K562 (cell line): ENCODE measurements around the gene N4BP3. TPM values are rescaled to one million over a fixed set of nuclear protein-coding genes. Genes with fewer than 3 reads are reported as not detected.

Source experiments
- ATAC-seq: fragments of 200-7000 bp; cut with Tn5 transposase; 3 replicates; pipeline ENCODE4 v1.9.1; 2020; ENCODE audit warnings: moderate library complexity
- Bru-seq: library from RNA; stranded (reverse); fragments of 400-500 nt; gene quantifications from one replicate; lab custom pipeline; 2021; lab: Mats Ljungman, UMichigan
- BruChase-seq, 2 experiments: library from RNA; stranded (reverse); fragments of 400-500 nt; gene quantifications; one replicate each; lab custom pipeline; 2021; lab: Mats Ljungman, UMichigan
- BruUV-seq: library from RNA; stranded (reverse); fragments of 400-500 nt; replicated peaks from 2 replicates; lab custom pipeline; 2021; lab: Mats Ljungman, UMichigan
- CTCF ChIA-PET: fragments of 300-600 bp; formaldehyde crosslinking; extraction: SDS; loops from one replicate; lab custom pipeline; 2021; ENCODE audit warnings: low intra/inter-chr PET ratio; lab: Yijun Ruan, JAX
- POLR2A ChIA-PET: fragments of 300-600, 350-650 bp; sonication (Branson Sonifier 250); formaldehyde crosslinking; extraction: SDS; loops from one replicate; lab custom pipeline; 2021; ENCODE audit warnings: antibody characterized with exemption, inconsistent platforms; lab: Yijun Ruan, JAX
- DNase-seq, 4 experiments: peaks; one replicate each; pipeline versions ENCODE4 v3.0.0 to v3.0.0-alpha.2; 2011 to 2018; ENCODE audit warnings: low spot score in 3 of 4, mixed read lengths in 3 of 4; ENCODE audit errors: extremely low read depth in 1 of 4
- FAIRE-seq: peaks from 2 replicates; lab custom pipeline; 2011; peaks lifted over from hg19 to GRCh38; lab: Jason Lieb, UNC
- H2AFZ ChIP-seq: 2 replicates; pipeline ENCODE4 v1.6.0; 2011; ENCODE audit warnings: low read depth, low read length, control low read depth, inconsistent platforms
- H3K27ac ChIP-seq: fragments of 200-600 bp; 3 replicates; pipeline ENCODE4 v1.8.0; 2011; ENCODE audit warnings: low read depth, mild to moderate bottlenecking, control low read depth, inconsistent platforms, low read length, moderate library complexity, mixed read lengths; ENCODE audit errors: extremely low read depth
- H3K27me3 ChIP-seq, 2 experiments: fragments of 300-600 bp in 1 of 2; 2 replicates in 1 of 2; 3 replicates in 1 of 2; pipeline versions ENCODE4 v1.6.0 to v1.8.0; 2011; ENCODE audit warnings: inconsistent platforms in 2 of 2, low read length in 2 of 2, mild to moderate bottlenecking in 1 of 2, mixed read lengths in 1 of 2, moderate library complexity in 1 of 2; ENCODE audit not compliant: control insufficient read depth in 2 of 2, insufficient read depth in 2 of 2
- H3K36me3 ChIP-seq: fragments of 300-600 bp; 3 replicates; pipeline ENCODE4 v1.8.0; 2011; ENCODE audit warnings: mild to moderate bottlenecking, low read length, inconsistent platforms; ENCODE audit not compliant: control insufficient read depth, insufficient read depth
- H3K4me1 ChIP-seq, 2 experiments: fragments of 200-600 bp in 1 of 2; replicated peaks in 1 of 2; 2 replicates in 1 of 2; 3 replicates in 1 of 2; pipeline versions ENCODE4 v1.5.1 to v1.8.0; 2011; ENCODE audit warnings: inconsistent platforms in 2 of 2, low read length in 2 of 2, mild to moderate bottlenecking in 1 of 2, mixed read lengths in 1 of 2, moderate library complexity in 1 of 2; ENCODE audit not compliant: control insufficient read depth in 2 of 2, insufficient read depth in 2 of 2
- H3K4me2 ChIP-seq: 2 replicates; pipeline ENCODE4 v1.6.1; 2011; ENCODE audit warnings: low read length, control low read depth, inconsistent platforms, mixed read lengths; ENCODE audit not compliant: insufficient read depth
- H3K4me3 ChIP-seq: fragments of 200-600 bp; sonication (generic), shearing (Covaris generic); 2 replicates; pipeline ENCODE4 v1.5.1; 2016; ENCODE audit warnings: control low read depth, inconsistent platforms
- H3K79me2 ChIP-seq: fragments of 200-600 bp; 3 replicates; pipeline ENCODE4 v1.8.0; 2011; ENCODE audit warnings: low read length, inconsistent platforms; ENCODE audit not compliant: control insufficient read depth, insufficient read depth
- H3K9ac ChIP-seq, 2 experiments: 2 replicates each; pipeline versions ENCODE4 v1.6.0 to v1.6.1; 2011; ENCODE audit warnings: low read depth in 2 of 2, low read length in 2 of 2, control low read depth in 1 of 2, inconsistent platforms in 1 of 2, mild to moderate bottlenecking in 1 of 2, mixed read lengths in 1 of 2; ENCODE audit not compliant: insufficient read depth in 1 of 2
- H3K9me1 ChIP-seq: one replicate; pipeline ENCODE4 v1.6.0; 2011; ENCODE audit warnings: inconsistent platforms, mild to moderate bottlenecking, low read length, moderate library complexity; ENCODE audit not compliant: control insufficient read depth, insufficient read depth
- H3K9me3 ChIP-seq: replicated peaks from 2 replicates; pipeline ENCODE4 v1.5.1; 2011; ENCODE audit warnings: low read depth, low read length, inconsistent platforms; ENCODE audit not compliant: control insufficient read depth, insufficient read depth
- H4K20me1 ChIP-seq: replicated peaks from 2 replicates; pipeline ENCODE4 v1.6.1; 2011; ENCODE audit warnings: low read length, inconsistent platforms, mixed read lengths; ENCODE audit not compliant: control insufficient read depth, insufficient read depth
- ARNT ChIP-seq, 2 experiments: fragments of 450-650 bp; IDR thresholded peaks; 2 replicates each; pipeline ENCODE4 v1.6.1; 2016; ENCODE audit warnings: mild to moderate bottlenecking in 1 of 2
- CBX8 ChIP-seq: fragments of 200-600 bp; sonication (generic); IDR thresholded peaks from 2 replicates; pipeline ENCODE4 v1.6.1; 2012; ENCODE audit warnings: borderline replicate concordance, mixed run types, low read depth, mild to moderate bottlenecking, moderate library complexity, mixed read lengths, low read length, control low read depth, inconsistent platforms; ENCODE audit not compliant: poor library complexity, severe bottlenecking; ENCODE audit errors: extremely low read depth
- CTCFL ChIP-seq: IDR thresholded peaks from 2 replicates; pipeline ENCODE4 v1.6.1; 2011; ENCODE audit warnings: borderline replicate concordance, low read depth, mild to moderate bottlenecking, moderate library complexity, low read length; ENCODE audit not compliant: insufficient read depth, poor library complexity, severe bottlenecking
- DNMT1 ChIP-seq: fragments of 450-650 bp; IDR thresholded peaks from 2 replicates; pipeline ENCODE4 v1.6.1; 2016; ENCODE audit warnings: antibody characterized with exemption, mild to moderate bottlenecking
- ESRRB ChIP-seq: fragments of 250-450 bp; sonication (Bioruptor Pico); IDR thresholded peaks from 2 replicates; pipeline ENCODE4 v1.5.0; 2020; ENCODE audit warnings: mild to moderate bottlenecking, moderate library complexity, borderline replicate concordance
- ETS1 ChIP-seq: conservative IDR thresholded peaks from 2 replicates; pipeline ENCODE4 v1.6.1; 2011; ENCODE audit warnings: low read depth, mild to moderate bottlenecking, low read length; ENCODE audit not compliant: control insufficient read depth
- FOXJ3 ChIP-seq: sonication (generic); formaldehyde crosslinking; IDR thresholded peaks from 2 replicates; pipeline ENCODE4 v1.4.0; 2020; ENCODE audit warnings: mild to moderate bottlenecking, missing genetic modification reagents
- PTBP1 ChIP-seq: fragments of 200-400 bp; formaldehyde crosslinking; IDR thresholded peaks from 2 replicates; pipeline ENCODE4 v1.6.1; 2017; ENCODE audit warnings: low read depth, low read length
- TEAD4 ChIP-seq, 2 experiments: sonication (generic) in 1 of 2; formaldehyde crosslinking in 1 of 2; IDR thresholded peaks; 2 replicates each; pipeline versions ENCODE4 v1.6.1 to v1.8.0; 2012 to 2022; ENCODE audit warnings: borderline replicate concordance in 1 of 2, inconsistent platforms in 1 of 2, low read length in 1 of 2, mild to moderate bottlenecking in 1 of 2, missing genetic modification reagents in 1 of 2
- ZNF431 ChIP-seq: sonication (generic); formaldehyde crosslinking; IDR thresholded peaks from 2 replicates; pipeline ENCODE4 v1.8.0; 2022; ENCODE audit warnings: mild to moderate bottlenecking, missing genetic modification reagents
- WGBS: fragments of 100-300 bp; shearing (Covaris generic); methylation state at CpG from one replicate; pipeline ENCODE4 v1.1.6; 2016; ENCODE audit warnings: low coverage, mixed read lengths; ENCODE audit not compliant: insufficient coverage; ENCODE audit errors: missing lambda C conversion rate; 5-methylcytosine and 5-hydroxymethylcytosine counted together
- in situ Hi-C: fragments of 300-500 bp; cut with MboI; formaldehyde crosslinking; loops from 4 replicates; pipeline ENCODE4 v1.15.0; 2018; ENCODE audit warnings: inconsistent platforms, mixed read lengths
- intact Hi-C: fragments of 100-400 bp; cut with micrococcal nuclease; formaldehyde crosslinking; loops from 2 replicates; pipeline ENCODE4 v1.14.2; 2022
- long read RNA-seq, 3 experiments: library from polyadenylated mRNA in 2 of 3; library from RNA in 1 of 3; unstranded in 2 of 3; stranded (forward) in 1 of 3; transcript quantifications; one replicate each; pipeline ENCODE4 v2.0.0, GENCODE V29; 2019 to 2022
- polyA minus RNA-seq, 3 experiments: library from RNA; depleted of rRNA, polyadenylated mRNA; stranded (reverse); fragments of >200 nt; gene quantifications; 2 replicates each; pipeline ENCODE4 v1.2.3, GENCODE V29; 2011
- polyA plus RNA-seq, 8 experiments: library from polyadenylated mRNA; depleted of rRNA in 4 of 8; stranded (reverse) in 5 of 8; unstranded in 3 of 8; fragments of >200 nt; fragmentation: Nextera tagmentation in 2 of 8; fragmentation: Illumina TruSeq in 1 of 8; extraction: Ambion mirVana in 2 of 8; extraction: Trizol in 1 of 8; gene quantifications; 2 replicates each; pipeline versions ENCODE4 v1.2.1 to v1.2.3, GENCODE V29; 2011 to 2014; ENCODE audit warnings: inconsistent platforms in 1 of 8, missing spikeins in 1 of 8
- total RNA-seq, 7 experiments: library from RNA; depleted of rRNA in 6 of 7; stranded (reverse); fragments of >200 nt in 6 of 7; fragmentation: Illumina TruSeq in 2 of 7; extraction: Trizol in 2 of 7; gene quantifications; 2 replicates each; pipeline versions ENCODE4 v1.2.1 to v1.2.3, GENCODE V29; 2011 to 2021; ENCODE audit warnings: low replicate concordance in 1 of 7

Gene N4BP3
- total RNA-seq (2011; cell fraction: chromatin; rRNA removed; ENCODE audit: low replicate concordance), result 7.7 and 21.3 TPM in 2 replicates
- total RNA-seq (2011; cell fraction: nucleolus; rRNA removed), result 14.7 and 14.9 TPM in 2 replicates
- 10.3 and 11.8 TPM in 2 replicates for total RNA-seq (2011; cell fraction: nucleoplasm; rRNA removed)
- total RNA-seq (2014; rRNA removed), result 6.4 and 7.1 TPM in 2 replicates
- 0.73 and 1.2 TPM in 2 replicates for total RNA-seq (2014; rRNA removed; fragmentation: Illumina TruSeq; extraction: Trizol)
- total RNA-seq (2015; rRNA removed; fragmentation: Illumina TruSeq; extraction: Trizol), result 2.4 TPM in 2 replicates
- 6.6 and 7.0 TPM in 2 replicates for total RNA-seq (2021)
- polyA plus RNA-seq (2011; rRNA removed), result 3.4 and 3.5 TPM in 2 replicates
- 3.6 and 8.3 TPM in 2 replicates for polyA plus RNA-seq (2011; cell fraction: cytosol; rRNA removed)
- 7.7 and 13.0 TPM in 2 replicates for polyA plus RNA-seq (2011; cell fraction: nucleus; rRNA removed)
- 3.4 and 4.5 TPM in 2 replicates for polyA plus RNA-seq (2012)
- 1.8 and 3.2 TPM in 2 replicates for polyA plus RNA-seq (2014; fragmentation: Illumina TruSeq; extraction: Trizol)
- under 1 TPM; 0.06 to 0.10 TPM for polyA plus RNA-seq (2014; fragmentation: Nextera tagmentation; extraction: Ambion mirVana)
- polyA plus RNA-seq (2014; rRNA removed), result 4.0 and 4.7 TPM in 2 replicates
- 1.9 and 3.2 TPM in 2 replicates for polyA minus RNA-seq (2011; rRNA and poly(A)+ RNA removed)
- polyA minus RNA-seq (2011; cell fraction: cytosol; rRNA and poly(A)+ RNA removed), result 4.7 and 5.6 TPM in 2 replicates
- 7.0 and 7.4 TPM in 2 replicates for polyA minus RNA-seq (2011; cell fraction: nucleus; rRNA and poly(A)+ RNA removed)
- Bru-seq, nascent RNA, result percentile 58 among the genes with signal in this experiment
- percentile 55 among the genes with signal in this experiment for BruChase-seq, experiment 1, labeled RNA remaining after a 2-hour chase
- BruChase-seq, experiment 2, labeled RNA remaining after a 6-hour chase, result percentile 59 among the genes with signal in this experiment
- long read RNA-seq, experiment 1, full-length matches to known transcripts, result 36 of 73 reads
- long read RNA-seq, experiment 1, partial matches to known transcripts, result 22 of 73 reads
- long read RNA-seq, experiment 1, other reads (novel, unspliced or antisense), result 15 of 73 reads
- long read RNA-seq, experiment 2, full-length matches to known transcripts, result 3 of 22 reads
- long read RNA-seq, experiment 2, partial matches to known transcripts, result 4 of 22 reads
- long read RNA-seq, experiment 2, other reads (novel, unspliced or antisense), result 15 of 22 reads
- long read RNA-seq, experiment 3, full-length matches to known transcripts, result 8 of 11 reads
- long read RNA-seq, experiment 3, partial matches to known transcripts, result 2 of 11 reads
- long read RNA-seq, experiment 3, other reads (novel, unspliced or antisense), result 1 of 11 reads

GRCh38 chr5:178113141-178113787, at the start of gene N4BP3:
TSS of gene N4BP3 (plus strand) at chr5:178113532. CDS start at chr5:178119584, 6,052 bp downstream.
- Histone ChIP-seq H3K9ac (peak within 1 kb of the TSS; percentile 70 to 96), H3K36me3 (no peaks in the 10 kb centered on the region), H4K20me1 (peaks cover 9% of the 10 kb centered on the region; the same call in 1 of the 2 replicates), H3K27ac (peak within 1 kb of the TSS; percentile 60), H3K4me1 (peaks cover 31 to 47% of the 10 kb centered on the region in 2 experiments; a peak in 4 of 5 replicates), H3K79me2 (peaks cover 44% of the 10 kb centered on the region), H3K4me3 (peak within 1 kb of the TSS; percentile 66), H3K4me2 (peak within 1 kb of the TSS; percentile 86), H3K27me3 (no peaks in the 10 kb centered on the region), H3K9me3 (no peaks in the 10 kb centered on the region), H3K9me1 (peaks cover 3% of the 10 kb centered on the region), H2AFZ (peak within 1 kb of the TSS; percentile 85)
- 3% methylated on average over 27 of the region's 96 CpGs for WGBS
- ATAC-seq (peak; percentile 92), DNase-seq (peak; percentile 90 to 98 (median 97)), FAIRE-seq (peak; percentile 67)
- no TSS peak for BruUV-seq
- POLR2A ChIA-PET, result interaction anchor here (1.0 to 1.8 kb wide), 3 partner anchors 11 to 16 kb away, joined by 3 to 5 read pairs (median 4); no protein-coding TSS in a partner anchor
- intact Hi-C loops, result loop anchor here (1.0 to 5.0 kb wide), 3 partner anchors 14 to 39 kb away; partner anchors contain the start of genes NHP2 and RMND5B
- CTCF ChIA-PET, result interaction anchor here (0.7 kb wide), 1 partner anchor 107 kb away, joined by 3 read pairs; no protein-coding TSS in a partner anchor
- in situ Hi-C loops, result no loop called here
- TF ChIP-seq FOXJ3 (no peak), CBX8 (no peak), ZNF431 (CRISPR knock-in tag) (no peak; the same call in 1 of the 2 replicates), DNMT1 (no peak), ESRRB (CRISPR knock-in tag) (no peak), ETS1 (peak; percentile 90), ARNT (IDR thresholded peaks at IDR 0.05) (no peak), TEAD4 (IDR thresholded peaks at IDR 0.05; ENCODE audit: low read length) (peak; percentile 17; the same call in 1 of the 2 replicates), TEAD4 (CRISPR knock-in tag; IDR thresholded peaks at IDR 0.05; ENCODE audit: borderline replicate concordance) (no peak), PTBP1 (no peak), CTCFL (peak; percentile 95)
